ENCODE results near the gene PDGFA. TPM values are rescaled to one million over a fixed set of nuclear protein-coding genes. Genes with fewer than 3 reads are reported as not detected.

Gene PDGFA
- polyA plus RNA-seq, 1 donor (not counting 4 experiments of a cell fraction or from before 2014, with no cell fraction given) = 14.8 TPM

DNA sequence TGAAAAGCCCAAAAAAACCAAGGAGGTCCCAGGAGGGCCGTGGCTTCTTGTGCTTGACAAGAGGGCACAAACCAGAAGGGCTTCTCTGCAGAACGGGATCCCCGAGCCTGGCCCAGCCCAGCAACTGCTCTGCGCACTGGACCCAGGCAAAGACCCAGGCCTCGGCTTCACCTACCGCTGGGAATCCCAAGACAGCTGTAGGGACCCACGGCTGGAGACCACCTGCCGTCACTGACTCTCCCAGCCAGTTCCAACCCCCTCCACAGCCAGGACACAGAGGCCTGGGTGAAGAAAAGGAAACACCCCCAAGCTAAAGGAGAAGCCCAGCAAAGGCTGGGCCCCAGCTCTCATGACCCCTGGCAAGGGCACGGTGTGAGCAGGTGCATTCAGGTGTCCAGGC is 24.3 kb downstream of the PDGFA start:
- Histone ChIP-seq H4K20me1 (ENCODE audit: control insufficient read depth, extremely low read depth, insufficient read depth, low read length) (no peaks in the 10 kb centered on the region), H3K4me1 (ENCODE audit: control insufficient read depth, extremely low read depth, insufficient read depth, low read length) (peaks cover 28% of the 10 kb centered on the region), H3K4me3 (ENCODE audit: control insufficient read depth in 2 of 3, extremely low read depth in 1 of 3, insufficient read depth in 2 of 3, low read depth in 1 of 3, low read length in 3 of 3) (no peak overlapping the region), H3K36me3 (ENCODE audit: control insufficient read depth in 2 of 2, extremely low read depth in 1 of 2, insufficient read depth in 2 of 2, low read length in 2 of 2) (peaks cover 23 to 31% of the 10 kb centered on the region in 2 experiments), H2AFZ (ENCODE audit: control insufficient read depth, low read length) (no peak overlapping the region), H3K4me2 (ENCODE audit: control insufficient read depth, extremely low read depth, insufficient read depth, low read depth, low read length) (no peak overlapping the region), H3K79me2 (ENCODE audit: control insufficient read depth, insufficient read depth, low read length) (no peaks in the 10 kb centered on the region), H3K9me3 (ENCODE audit: control insufficient read depth, low read depth, low read length) (no peaks in the 10 kb centered on the region), H3K9ac (ENCODE audit: control insufficient read depth, extremely low read depth, insufficient read depth, low read length) (no peak overlapping the region), H3K27me3 (ENCODE audit: control insufficient read depth, extremely low read depth, insufficient read depth, low read length) (no peaks in the 10 kb centered on the region), H3K27ac (ENCODE audit: control insufficient read depth, insufficient read depth, low read length) (no peak overlapping the region), H3K9me1 (ENCODE audit: control insufficient read depth, extremely low read depth, insufficient read depth, low read length) (no peaks in the 10 kb centered on the region)
- no peak for TF ChIP-seq EZH2 (IDR thresholded peaks at IDR 0.05; ENCODE audit: low read length)
- TF ChIP-seq, protein P1, sequence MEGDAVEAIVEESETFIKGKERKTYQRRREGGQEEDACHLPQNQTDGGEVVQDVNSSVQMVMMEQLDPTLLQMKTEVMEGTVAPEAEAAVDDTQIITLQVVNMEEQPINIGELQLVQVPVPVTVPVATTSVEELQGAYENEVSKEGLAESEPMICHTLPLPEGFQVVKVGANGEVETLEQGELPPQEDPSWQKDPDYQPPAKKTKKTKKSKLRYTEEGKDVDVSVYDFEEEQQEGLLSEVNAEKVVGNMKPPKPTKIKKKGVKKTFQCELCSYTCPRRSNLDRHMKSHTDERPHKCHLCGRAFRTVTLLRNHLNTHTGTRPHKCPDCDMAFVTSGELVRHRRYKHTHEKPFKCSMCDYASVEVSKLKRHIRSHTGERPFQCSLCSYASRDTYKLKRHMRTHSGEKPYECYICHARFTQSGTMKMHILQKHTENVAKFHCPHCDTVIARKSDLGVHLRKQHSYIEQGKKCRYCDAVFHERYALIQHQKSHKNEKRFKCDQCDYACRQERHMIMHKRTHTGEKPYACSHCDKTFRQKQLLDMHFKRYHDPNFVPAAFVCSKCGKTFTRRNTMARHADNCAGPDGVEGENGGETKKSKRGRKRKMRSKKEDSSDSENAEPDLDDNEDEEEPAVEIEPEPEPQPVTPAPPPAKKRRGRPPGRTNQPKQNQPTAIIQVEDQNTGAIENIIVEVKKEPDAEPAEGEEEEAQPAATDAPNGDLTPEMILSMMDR (optimal IDR thresholded peaks at IDR 0.05 in 1 of 3, IDR thresholded peaks at IDR 0.05 in 1 of 3, conservative IDR thresholded peaks at IDR 0.05 in 1 of 3; ENCODE audit: extremely low read depth in 1 of 3, insufficient read depth in 2 of 3, low read length in 3 of 3) = no peak
- DNase-seq (ENCODE audit: low read depth, low spot score) (no peak), FAIRE-seq (no peak)
- dilution Hi-C loops (cut with MboI; ENCODE audit: extremely low pct_ligation_motif_present, low sequenced_read_pairs) = no loop called here

DNA sequence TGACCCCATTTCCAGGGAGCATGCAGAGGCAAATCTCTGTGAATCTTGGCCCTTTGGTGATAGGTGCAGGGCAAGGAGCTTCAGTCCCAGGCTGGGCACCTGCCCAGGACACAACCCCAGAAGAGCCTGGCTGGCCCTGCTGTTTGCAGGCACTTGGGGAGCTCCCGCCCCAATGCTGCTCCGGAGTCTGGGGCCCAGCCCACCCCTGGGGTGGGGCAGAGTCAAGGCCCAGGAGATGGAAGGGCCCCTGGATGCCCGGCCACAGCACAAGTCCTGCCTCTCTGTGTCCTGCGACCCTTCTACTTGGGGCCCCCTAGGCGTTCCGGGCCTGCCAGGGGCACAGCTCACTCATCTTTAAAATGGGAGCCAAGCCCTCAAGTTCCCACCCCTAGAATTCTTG is 24.7 kb downstream of the PDGFA start:
- dilution Hi-C loops (cut with MboI; ENCODE audit: extremely low pct_ligation_motif_present, low sequenced_read_pairs) = no loop called here
- no peak overlapping the region for H3K4me3 ChIP-seq (ENCODE audit: control insufficient read depth in 2 of 3, extremely low read depth in 1 of 3, insufficient read depth in 2 of 3, low read depth in 1 of 3, low read length in 3 of 3)
- TF ChIP-seq, protein P1 (optimal IDR thresholded peaks at IDR 0.05 in 1 of 3, IDR thresholded peaks at IDR 0.05 in 1 of 3, conservative IDR thresholded peaks at IDR 0.05 in 1 of 3; ENCODE audit: extremely low read depth in 1 of 3, insufficient read depth in 2 of 3, low read length in 3 of 3) = no peak
- no peak for TF ChIP-seq EZH2 (IDR thresholded peaks at IDR 0.05; ENCODE audit: low read length)
- H3K79me2 ChIP-seq (ENCODE audit: control insufficient read depth, insufficient read depth, low read length) = no peaks in the 10 kb centered on the region
- no peak overlapping the region for H3K27ac ChIP-seq (ENCODE audit: control insufficient read depth, insufficient read depth, low read length)
- H3K27me3 ChIP-seq (ENCODE audit: control insufficient read depth, extremely low read depth, insufficient read depth, low read length) = no peaks in the 10 kb centered on the region
- peaks cover 33% of the 10 kb centered on the region for H3K4me1 ChIP-seq (ENCODE audit: control insufficient read depth, extremely low read depth, insufficient read depth, low read length)
- no peak overlapping the region for H3K9ac ChIP-seq (ENCODE audit: control insufficient read depth, extremely low read depth, insufficient read depth, low read length)
- no peaks in the 10 kb centered on the region for H4K20me1 ChIP-seq (ENCODE audit: control insufficient read depth, extremely low read depth, insufficient read depth, low read length)
- no peaks in the 10 kb centered on the region for H3K9me3 ChIP-seq (ENCODE audit: control insufficient read depth, low read depth, low read length)
- FAIRE-seq (no peak), DNase-seq (ENCODE audit: low read depth, low spot score) (no peak)
- no peak overlapping the region for H2AFZ ChIP-seq (ENCODE audit: control insufficient read depth, low read length)
- peaks cover 21 to 27% of the 10 kb centered on the region in 2 experiments for H3K36me3 ChIP-seq (ENCODE audit: control insufficient read depth in 2 of 2, extremely low read depth in 1 of 2, insufficient read depth in 2 of 2, low read length in 2 of 2)
- no peaks in the 10 kb centered on the region for H3K9me1 ChIP-seq (ENCODE audit: control insufficient read depth, extremely low read depth, insufficient read depth, low read length)
- H3K4me2 ChIP-seq (ENCODE audit: control insufficient read depth, extremely low read depth, insufficient read depth, low read depth, low read length) = no peak overlapping the region
